ENCODE results near the gene TBCD.

Gene TBCD

DNA sequence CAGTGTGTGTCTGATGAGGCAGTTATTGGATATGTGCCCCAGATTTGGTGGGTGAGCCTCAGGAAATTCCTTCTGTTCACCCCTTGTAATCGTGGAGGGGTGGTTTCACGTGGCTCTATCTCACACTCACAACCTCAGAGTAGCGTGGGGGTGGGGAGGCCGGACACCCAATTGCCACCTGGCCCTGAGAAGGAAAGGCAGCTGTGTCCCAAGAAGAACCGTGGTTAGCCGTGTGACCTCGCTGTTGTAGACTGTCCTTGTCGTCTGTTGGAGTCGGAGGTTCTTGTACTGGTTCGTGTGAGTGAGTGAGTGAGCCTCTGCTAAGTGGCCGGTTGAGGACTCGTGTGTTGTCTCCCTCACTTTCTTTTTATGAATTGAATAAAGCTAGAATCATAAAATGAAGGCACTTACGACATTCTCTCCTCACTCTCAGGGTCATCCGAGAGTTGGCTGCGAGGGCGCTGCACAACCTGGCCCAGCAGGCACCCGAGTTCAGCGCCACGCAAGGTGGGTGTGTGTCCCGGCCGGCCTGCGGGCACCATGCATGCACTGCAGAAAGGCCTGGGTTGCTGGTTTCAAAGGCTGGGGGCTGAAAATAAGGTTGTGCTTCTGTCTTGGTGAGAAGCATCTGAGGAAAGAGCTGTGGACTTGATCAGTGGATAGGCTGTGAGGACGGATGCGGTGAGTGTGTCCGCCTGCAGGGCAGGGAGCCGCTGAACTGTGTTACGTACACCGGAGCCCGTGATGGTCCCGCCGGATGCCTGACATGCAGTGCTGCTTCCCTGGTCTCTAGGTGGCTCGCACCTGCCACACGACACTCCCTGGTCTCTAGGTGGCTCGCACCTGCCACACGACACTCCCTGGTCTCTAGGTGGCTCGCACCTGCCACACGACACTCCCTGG lies 151.4 kb downstream of the TBCD start:
- no peak for DNase-seq (ENCODE audit: low read depth)

DNA sequence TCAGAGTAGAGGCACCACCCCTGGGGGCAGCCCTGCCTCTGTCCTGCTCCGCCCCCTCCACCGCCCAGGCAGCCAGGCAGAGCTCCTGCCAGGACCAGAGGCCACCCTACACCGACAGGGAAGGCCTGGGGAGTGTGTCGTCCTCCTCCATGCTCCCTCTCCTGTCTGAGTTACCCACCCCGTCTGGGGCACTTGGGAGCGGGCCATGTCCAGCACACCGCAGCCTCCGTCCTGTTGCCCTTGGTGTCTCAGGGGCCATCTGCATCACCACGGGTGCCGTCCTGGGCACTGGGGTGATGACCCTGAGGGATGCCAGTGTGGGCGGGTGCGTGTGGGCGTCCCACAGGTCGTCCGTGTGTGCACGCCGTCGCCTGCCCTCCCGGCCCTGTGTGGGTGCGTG lies 153.3 kb downstream of the TBCD start:
- no peak for DNase-seq (ENCODE audit: low read depth)

DNA sequence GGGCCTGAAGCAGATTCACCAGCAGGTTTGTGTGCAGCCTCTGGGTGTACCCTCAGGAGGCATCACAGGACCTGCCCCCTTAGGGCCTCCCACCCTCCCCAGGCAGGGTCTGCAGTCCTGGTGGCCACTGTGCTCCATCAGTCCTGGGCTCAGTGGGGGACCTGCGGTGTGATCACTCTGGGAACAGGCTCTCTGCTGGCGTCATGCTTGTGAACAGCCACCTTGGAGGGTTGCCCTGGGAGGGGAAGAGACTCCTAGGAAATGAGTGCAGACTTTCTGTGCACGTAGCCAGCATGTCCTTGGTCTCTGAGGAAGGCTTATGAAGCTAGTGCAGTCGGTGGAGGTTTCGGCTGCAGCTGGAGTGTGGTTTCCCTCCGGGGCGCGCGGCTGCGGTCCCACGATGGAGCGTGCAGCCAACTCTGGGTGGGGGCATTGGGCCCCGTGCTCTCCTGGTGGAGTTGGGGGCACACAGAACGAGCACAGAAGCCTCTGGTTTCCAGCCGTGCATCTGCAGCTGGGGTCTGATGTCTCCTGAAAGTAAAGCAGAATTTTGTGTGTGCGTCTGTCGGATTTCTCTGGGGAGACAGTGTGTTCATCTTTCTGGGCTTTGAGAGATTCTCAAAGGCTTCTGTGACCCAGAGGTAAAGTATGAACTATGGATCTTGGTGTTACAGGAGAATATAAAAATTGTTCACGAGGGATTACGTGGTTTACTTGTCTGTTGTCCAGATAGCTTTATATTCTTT lies 156.1 kb downstream of the TBCD start:
- no peak for DNase-seq (ENCODE audit: low read depth)

DNA sequence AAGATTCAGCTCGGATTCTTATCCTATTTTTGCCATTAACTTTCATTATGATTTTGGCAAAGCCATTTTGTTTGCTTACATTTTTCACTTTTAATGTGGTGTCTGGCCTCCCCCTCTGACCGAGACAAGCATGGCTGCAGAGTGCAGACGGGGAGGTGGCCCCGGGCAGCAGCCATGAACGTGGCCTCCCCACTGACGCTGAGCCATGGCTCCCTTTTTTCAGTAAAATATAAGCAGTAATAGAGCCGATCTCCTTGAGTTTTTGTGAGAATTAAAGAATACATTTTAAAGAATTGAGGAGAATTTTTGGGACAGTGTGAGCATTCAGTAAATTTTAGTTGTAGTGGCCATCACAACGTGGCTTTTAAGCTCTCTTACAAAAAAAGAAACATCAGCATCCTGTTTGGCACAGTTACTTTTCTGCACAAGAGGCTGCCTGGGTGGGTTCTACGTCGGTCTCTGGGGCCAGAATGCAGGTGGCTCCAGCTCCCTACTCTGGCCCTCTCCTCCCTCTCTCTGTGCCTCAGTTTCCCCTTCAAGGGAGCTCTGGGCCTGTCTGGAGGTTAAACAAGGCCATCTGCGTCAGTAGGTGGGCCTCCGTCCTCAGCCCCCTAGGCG lies 156.8 kb downstream of the TBCD start:
- DNase-seq (ENCODE audit: low read depth), result no peak

DNA sequence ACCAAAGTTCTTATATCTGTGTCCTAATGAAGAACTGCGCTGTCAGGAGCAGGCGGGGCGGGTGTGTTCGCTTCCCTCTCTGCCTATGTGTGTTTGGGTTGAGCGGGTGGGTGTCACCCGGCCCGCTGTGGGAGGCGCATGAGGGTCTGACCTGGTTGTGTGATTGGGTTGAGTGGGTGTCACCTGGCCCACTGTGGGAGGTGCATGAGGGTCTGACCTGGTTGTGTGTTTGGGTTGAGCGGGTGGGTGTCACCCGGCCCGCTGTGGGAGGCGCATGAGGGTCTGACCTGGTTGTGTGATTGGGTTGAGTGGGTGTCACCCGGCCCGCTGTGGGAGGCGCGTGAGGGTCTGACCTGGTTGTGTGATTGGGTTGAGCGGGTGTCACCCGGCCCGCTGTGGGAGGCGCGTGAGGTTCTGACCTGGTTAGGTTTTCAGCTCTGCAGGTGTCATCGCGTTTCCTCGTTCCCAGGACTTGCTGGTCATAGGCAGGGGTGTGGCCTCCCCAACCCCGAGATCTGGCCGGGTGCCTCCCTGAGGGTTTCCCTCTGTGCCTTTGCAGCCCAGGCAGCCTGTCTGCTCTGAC lies 157.5 kb downstream of the TBCD start:
- DNase-seq (ENCODE audit: low read depth), result no peak

DNA sequence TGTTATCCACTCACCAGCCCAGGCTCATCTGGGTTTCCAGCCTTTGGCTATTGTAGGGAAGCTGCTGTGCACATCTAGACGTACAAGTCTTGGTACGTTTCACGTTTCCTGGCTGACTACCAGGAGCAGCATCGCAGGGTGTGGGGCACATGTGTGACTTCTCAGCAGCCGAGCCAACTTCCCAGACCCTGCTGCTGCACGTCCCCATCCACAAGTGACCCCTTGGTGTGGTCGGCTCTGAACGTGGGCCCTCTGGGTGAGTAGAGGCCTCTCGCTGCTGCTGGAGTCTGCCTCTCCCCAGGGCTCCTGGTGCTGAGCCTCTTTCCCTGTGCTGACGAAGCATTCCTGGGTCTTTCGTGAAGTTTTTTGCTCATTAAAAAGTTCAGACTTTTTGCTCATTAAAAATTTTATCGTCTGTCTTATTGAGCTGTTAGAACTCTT lies 158.2 kb downstream of the TBCD start:
- DNase-seq (ENCODE audit: low read depth), result no peak

DNA sequence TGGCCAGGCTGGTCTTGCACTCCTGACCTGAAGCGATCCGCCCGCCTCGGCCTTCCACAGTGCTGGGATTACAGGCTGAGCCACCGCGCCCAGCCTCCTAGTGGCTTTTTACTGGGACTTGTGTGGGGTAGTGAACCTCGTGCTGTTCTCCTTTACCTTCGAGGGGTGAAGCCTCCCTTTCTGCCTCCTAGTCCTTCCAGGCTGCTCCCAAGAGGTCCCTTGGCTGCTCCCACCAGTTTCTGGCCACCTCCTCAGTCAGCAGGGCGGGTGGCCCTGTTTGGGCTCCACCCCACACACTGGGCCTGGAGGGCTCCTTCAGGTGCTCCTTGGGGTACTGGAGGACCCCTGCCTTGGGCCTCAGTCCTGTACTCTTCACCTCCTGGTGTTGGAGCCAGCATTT lies 158.9 kb downstream of the TBCD start:
- no peak for DNase-seq (ENCODE audit: low read depth)

DNA sequence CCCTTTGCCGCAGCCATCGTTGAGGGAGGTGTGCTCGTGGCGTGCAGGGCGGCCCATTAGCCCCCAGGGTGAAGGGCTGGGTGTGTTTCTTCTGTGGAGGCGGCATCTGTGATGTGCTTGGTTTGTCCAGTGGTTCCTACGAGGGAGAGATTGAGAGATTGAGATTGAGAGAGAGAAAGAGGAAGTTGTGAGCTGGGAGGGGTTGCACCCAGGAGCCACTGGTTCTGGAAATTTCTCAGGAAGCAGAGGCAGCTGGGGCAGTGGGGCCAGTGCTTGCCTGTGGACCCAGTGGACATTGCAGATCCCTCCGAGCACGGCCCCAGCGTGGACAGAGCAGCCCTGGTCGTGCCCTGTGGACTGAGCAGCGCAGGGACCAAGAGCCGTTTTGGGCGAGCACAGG lies 160.0 kb downstream of the TBCD start:
- no peak for DNase-seq (ENCODE audit: low read depth)

DNA sequence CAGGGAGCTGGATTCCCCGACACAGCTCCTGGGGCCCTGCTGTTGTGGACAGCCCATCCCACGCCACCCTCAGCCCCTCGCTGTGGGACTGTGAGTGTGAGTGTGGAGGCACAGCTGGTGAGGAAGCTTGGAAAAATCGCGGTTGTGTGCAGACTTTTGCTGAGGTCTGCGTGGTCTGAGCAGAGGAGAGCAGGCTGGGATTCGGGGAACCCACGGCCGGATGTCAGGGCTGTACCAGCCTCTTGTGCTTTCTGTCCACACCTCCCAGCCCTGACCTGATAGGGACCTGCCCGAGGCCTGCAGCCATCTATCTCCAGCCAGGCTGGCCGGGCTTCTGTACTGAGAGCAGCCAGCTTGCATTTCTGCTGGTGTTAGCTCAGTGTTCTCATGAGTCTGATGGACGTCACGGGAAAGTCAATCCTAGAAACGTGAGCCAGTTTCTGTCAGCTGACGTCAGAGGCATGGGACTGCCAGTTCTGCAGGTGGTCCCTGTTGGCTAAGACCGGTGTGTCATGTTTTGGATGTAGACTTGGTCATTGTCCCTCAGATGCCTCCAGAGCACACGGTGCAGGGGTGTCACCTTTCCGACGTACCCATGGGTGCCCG lies 160.7 kb downstream of the TBCD start:
- DNase-seq (ENCODE audit: low read depth), result no peak

DNA sequence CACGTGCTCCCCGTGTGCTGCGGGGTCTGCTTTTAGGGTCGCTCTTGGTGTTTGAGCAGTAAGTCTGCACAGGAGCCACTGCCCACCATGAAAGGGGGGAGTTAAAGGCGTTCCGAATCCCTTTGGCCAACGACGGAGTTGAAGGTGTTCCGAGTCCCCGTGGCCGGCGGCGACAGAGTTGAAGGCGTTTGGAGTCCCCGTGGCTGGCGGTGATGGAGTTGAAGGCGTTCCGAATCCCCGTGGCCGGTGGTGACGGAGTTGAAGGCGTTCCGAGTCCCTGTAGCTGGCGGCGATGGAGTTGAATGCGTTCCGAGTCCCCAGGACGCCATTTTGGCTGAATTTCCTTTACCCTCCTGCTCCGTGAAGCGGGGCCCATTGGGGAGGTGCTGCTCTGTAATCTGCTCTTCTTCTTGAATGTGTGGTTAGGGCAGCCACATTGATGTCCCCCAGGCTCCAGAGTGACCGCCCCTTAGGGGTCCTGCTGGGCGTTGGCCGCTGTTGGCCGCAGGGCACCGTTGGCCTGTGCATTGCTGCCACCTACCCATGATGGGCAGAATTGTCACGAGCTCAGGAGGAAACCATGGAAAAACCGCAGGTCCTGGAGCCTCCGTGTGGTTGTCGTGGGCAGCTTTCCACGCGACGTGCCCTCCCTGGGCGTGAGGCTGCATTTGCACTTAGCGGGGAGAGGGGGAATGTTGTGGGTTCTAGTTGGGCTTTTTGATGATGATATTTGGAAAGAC lies 161.6 kb downstream of the TBCD start:
- no peak for DNase-seq (ENCODE audit: low read depth)

DNA sequence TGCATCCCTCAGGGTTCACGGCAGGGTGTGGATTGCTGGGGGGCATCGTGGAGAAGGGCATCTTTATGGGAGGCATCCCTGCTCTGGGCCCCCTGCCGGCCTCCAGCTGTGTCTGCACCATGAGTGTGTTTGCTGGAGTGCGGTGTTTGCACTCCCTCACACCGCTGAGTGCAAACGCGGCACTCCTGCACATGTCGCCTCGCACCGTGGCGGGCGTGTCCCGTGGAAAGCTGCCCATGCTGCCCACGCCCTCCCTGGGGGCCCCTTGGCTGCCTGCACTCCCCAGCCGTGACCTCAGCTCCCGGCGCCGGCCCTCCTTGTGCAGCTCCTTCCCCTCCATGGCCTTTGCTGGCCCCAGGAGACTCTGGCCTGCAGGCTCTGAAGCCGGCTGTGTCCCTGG lies 162.5 kb downstream of the TBCD start:
- peak; percentile 16 for DNase-seq (ENCODE audit: low read depth)

DNA sequence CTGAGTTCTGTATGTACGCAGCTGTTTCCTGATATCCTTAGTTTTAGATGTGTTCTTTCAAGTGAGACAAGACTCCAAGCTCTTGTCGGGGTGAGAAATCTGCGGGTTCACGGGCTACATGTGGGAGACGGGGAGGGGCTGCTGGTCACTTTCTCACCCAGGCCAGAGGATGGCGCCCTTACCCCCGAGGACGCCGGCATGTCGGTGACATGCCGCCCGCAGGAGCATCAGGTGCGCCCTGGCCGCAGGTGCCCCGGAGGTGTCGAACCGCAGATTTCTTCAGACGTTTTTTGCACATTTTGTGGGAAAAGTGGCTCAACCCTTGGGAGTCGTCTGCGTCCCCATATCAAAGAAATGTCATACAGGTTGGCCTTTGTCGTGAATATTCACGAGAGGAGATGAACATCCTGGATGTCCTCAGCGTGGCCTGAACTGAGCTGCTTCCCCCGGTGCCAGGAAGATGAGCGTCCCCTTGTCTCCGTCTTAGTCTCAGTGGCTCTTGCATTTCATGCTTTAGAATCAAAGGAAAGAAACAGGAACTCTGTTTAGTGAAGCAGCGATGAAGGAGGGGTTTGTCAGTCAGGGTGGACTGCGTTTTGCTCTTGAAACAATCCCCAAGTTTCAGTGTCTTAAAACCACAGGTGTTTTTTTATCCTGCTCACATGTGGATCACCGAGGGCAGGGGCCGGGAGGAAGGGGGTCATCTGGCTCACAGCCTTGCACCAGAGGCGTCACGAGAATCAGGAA lies 163.3 kb downstream of the TBCD start:
- no peak for DNase-seq (ENCODE audit: low read depth)

DNA sequence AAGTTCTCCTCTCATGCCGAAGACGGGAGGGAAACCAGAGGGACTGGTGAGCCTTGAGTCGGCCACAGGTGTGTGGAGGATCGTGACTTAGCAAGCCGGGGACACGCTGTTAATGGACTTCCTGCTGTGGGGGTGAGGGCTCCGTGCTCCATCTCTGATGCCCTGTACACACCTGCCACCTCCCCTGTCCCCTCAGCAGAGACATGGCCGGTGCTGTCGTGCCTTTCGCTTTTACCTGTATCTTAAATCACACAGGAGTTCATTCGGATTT lies 163.8 kb downstream of the TBCD start:
- DNase-seq (ENCODE audit: low read depth), result no peak

DNA sequence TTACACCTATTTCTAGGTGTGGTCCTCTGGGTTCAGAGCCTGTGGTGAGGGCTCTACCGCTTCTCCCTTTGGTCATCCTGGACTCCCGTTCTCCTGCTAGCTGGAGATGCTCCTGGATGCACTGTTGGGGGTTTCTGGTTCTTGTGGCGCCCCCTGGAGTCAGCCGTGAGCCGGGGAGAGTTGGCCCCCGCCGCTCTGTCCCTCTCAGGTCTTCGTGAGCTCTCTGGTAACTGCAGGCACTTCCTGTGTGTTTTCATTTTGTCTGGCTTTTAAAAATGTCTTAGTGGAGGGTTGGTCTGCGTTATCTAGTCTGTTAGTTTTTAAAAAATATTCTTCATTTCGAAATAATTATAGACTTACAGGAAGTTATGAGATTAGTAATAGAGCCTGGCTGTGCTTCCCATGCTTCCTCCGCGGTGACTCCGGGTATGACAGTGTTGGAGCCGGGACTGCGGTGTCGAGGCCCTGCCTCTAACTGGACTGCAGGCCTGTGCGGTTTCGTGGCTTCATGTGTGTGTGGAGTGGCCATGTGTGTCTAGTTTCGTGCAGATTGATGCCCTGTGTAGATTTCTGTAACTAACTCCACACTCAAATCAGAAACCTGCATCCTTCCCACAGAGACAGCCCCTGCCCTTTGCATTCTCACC lies 166.0 kb downstream of the TBCD start:
- peak; percentile 18 for DNase-seq (ENCODE audit: low read depth)

DNA sequence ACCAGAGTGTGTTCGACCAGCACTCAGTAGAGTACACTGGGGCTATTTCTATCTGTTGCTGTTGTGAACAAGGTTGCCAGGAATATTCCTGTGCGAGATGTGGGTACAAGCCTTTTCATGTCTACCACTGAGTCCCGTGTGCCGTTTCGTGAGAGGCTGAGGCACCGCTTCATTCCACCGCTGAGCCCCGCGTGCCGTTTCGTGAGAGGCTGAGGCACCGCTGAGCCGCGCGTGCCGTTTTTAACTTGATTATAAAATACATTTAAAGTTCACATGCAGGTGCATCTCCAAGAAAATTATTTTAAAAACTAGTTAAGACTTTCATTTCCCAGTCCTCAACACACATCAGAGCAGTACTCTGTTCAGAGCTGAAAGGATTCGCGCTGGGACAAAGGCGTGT lies 166.6 kb downstream of the TBCD start:
- no peak for DNase-seq (ENCODE audit: low read depth)

DNA sequence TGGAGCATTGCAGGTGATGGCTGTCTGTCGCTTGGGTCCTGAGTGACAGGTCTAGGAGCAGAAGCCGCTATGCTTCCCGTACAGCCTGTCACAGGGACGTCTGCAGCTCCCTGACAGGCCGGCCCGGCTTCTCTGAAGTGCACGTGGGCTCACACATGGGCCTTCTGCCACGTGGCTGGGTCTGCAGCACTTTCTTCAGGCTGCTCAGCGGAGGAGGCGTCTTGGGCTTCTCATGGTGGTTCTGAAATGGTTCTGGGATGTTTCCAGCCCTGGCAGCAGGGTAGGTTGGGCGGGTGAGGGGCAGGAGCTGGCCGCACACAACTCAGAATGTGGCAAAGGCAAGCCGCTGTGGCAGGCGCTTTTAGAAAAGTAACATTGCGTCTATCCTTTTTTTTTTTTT lies 168.3 kb downstream of the TBCD start:
- no peak for DNase-seq (ENCODE audit: low read depth)

DNA sequence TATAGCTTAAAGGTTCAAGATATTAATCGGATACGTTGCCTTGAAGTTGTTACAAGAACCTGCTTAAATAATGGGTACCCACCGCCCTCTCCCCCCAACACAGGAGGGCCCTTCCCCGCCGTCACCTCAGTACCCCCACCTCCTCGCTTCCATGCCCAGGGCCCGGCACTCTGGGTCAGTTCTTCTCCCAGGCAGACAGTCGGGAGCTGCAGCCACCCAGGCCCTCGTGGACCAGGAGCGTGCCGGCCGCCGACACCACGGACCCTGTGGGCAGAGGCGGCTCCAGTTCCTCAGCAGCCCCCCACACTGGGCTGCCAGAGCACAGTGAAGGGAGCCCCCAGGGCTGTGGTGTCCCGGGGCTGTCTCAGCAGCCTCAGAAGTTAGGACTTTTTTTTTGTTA lies 168.8 kb downstream of the TBCD start:
- no peak for DNase-seq (ENCODE audit: low read depth)

DNA sequence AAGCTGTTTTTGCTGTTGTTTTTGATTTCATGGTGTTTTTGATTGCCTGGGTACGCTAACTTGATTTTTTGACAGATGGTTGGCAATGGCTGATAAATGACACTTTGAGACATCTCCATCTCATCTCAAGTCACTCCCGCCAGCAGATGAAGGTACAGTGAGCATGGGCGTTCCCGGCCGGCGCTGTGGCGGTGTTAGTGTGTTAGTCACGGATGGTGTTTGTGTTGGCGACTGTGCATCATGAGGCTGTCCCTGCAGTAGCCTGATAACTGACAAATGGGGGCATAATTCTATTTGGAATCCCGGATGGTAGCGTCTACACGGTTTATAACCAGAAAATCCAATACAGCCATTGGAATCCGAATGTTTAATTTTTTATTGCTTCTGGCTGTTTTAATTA lies 169.6 kb downstream of the TBCD start:
- DNase-seq (ENCODE audit: low read depth), result no peak

DNA sequence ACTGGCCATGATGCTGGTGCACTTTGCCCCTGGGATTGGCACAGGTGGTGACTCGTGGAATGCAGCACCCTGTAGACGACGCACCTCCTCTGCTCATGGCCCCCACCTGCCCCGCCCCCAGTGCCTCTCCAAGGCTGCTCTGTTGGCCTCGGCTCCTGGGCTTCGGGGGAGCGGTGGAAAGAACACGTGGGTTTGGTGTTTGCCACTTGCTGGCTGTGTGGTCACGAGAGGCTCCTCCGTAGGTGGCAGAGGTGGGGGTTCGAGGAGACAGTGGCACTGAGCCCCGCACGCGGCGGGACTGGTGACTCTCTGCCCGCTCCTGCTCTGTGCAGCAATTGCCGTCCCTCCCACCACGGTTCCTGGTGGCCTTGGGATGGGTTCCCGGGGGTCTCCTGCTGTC lies 170.8 kb downstream of the TBCD start:
- DNase-seq (ENCODE audit: low read depth), result no peak

DNA sequence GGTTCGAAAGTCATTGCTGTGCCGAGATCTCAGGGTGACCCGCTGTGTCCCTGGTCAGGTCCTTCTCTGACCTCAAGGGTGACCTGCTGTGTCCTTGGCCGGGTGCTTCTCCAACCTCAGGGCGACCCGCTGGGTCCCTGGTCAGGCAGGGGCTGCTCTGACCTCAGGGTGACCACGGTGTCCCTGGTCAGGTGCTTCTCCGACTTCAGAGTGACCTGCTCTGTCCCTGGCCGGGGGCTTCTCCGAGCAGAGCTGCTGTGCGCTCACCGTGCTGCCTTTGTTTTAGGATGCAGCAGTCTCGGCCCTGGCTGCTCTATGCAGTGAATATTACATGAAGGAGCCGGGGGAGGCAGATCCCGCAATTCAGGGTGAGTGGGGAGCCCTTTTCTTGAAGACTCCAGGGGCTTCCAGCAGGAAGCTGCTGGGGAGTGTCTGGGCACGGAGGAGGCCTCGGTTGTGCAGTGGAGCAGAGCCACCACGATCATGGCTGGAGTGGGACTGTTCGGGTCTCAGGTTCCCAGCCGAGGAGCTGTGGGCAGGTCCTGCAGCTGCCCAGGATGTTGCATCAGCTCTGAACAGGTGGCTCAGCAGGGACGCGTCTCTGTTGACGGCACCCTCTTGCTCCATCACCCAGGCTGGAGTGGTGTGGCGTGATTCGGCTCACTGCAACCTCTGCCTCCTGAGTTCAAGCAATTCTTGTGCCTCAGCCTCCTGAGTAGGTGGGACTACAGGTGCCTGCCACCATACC lies 171.7 kb downstream of the TBCD start:
- DNase-seq (ENCODE audit: low read depth), result no peak
